SK-N-SH (cell line): ENCODE data around the gene FALEC. TPM values are rescaled to one million over a fixed set of nuclear protein-coding genes. Genes with fewer than 3 reads are reported as not detected.

Experiments
- CTCF ChIA-PET: fragments of 300-600, 350-600 bp; formaldehyde crosslinking; extraction: SDS; loops from one replicate; lab custom pipeline; 2021; lab: Yijun Ruan, JAX
- POLR2A ChIA-PET: fragments of 350-600 bp; sonication (Branson Sonifier 250); formaldehyde crosslinking; extraction: SDS; loops from one replicate; lab custom pipeline; 2020; ENCODE audit warnings: antibody characterized with exemption, inconsistent platforms; lab: Yijun Ruan, JAX
- DNase-seq: peaks from one replicate; pipeline ENCODE4 v3.0.0; 2012
- H2AFZ ChIP-seq: fragments of 200-600 bp; sonication (generic); 2 replicates; pipeline ENCODE4 v1.8.1; 2016; ENCODE audit warnings: antibody characterized with exemption, mild to moderate bottlenecking, low read depth
- H3F3A ChIP-seq: fragments of 200-600 bp; sonication (generic); replicated peaks from 2 replicates; pipeline ENCODE3; 2016; ENCODE audit warnings: antibody characterized with exemption, mild to moderate bottlenecking; ENCODE audit not compliant: insufficient read depth
- H3K27ac ChIP-seq, 2 experiments: fragments of 200-500 bp in 1 of 2; fragments of 200-600 bp in 1 of 2; sonication (Bioruptor generic) in 1 of 2; sonication (generic), shearing (Covaris generic) in 1 of 2; 2 replicates each; pipeline versions ENCODE4 v1.5.1 to v1.6.1; 2014 to 2016; ENCODE audit warnings: low read depth in 2 of 2, inconsistent platforms in 1 of 2, low read length in 1 of 2, mild to moderate bottlenecking in 1 of 2, mixed read lengths in 1 of 2
- H3K27me3 ChIP-seq: fragments of 200-600 bp; sonication (generic), shearing (Covaris generic); 2 replicates; pipeline ENCODE4 v1.6.1; 2016; ENCODE audit warnings: mixed run types; ENCODE audit not compliant: insufficient read depth
- H3K36me3 ChIP-seq, 2 experiments: fragments of 200-500 bp in 1 of 2; fragments of 200-600 bp in 1 of 2; sonication (Bioruptor generic) in 1 of 2; sonication (generic) in 1 of 2; replicated peaks in 1 of 2; 2 replicates each; pipeline versions ENCODE3 to v1.5.1; 2014 to 2016; ENCODE audit warnings: low read length in 1 of 2, mild to moderate bottlenecking in 1 of 2; ENCODE audit not compliant: insufficient read depth in 2 of 2, control insufficient read depth in 1 of 2
- H3K4me1 ChIP-seq, 2 experiments: fragments of 200-500 bp in 1 of 2; fragments of 200-600 bp in 1 of 2; sonication (Bioruptor generic) in 1 of 2; sonication (generic), shearing (Covaris generic) in 1 of 2; 2 replicates each; pipeline versions ENCODE4 v1.5.1 to v1.6.1; 2014 to 2016; ENCODE audit warnings: low read depth in 1 of 2, low read length in 1 of 2, mixed run types in 1 of 2; ENCODE audit not compliant: insufficient read depth in 2 of 2, control insufficient read depth in 1 of 2
- H3K4me2 ChIP-seq: fragments of 200-600 bp; sonication (generic), shearing (Covaris generic); 2 replicates; pipeline ENCODE4 v1.6.1; 2017; ENCODE audit warnings: mixed run types
- H3K4me3 ChIP-seq, 2 experiments: fragments of 200-500 bp in 1 of 2; fragments of 200-600 bp in 1 of 2; sonication (Bioruptor generic) in 1 of 2; sonication (generic), shearing (Covaris generic) in 1 of 2; 2 replicates each; pipeline versions ENCODE4 v1.5.1 to v1.8.1; 2014 to 2016; ENCODE audit warnings: low read depth in 2 of 2, inconsistent platforms in 1 of 2, low read length in 1 of 2, mild to moderate bottlenecking in 1 of 2, mixed read lengths in 1 of 2, moderate library complexity in 1 of 2
- H3K79me2 ChIP-seq: fragments of 200-600 bp; sonication (generic); 2 replicates; pipeline ENCODE4 v1.8.1; 2017; ENCODE audit warnings: mild to moderate bottlenecking; ENCODE audit not compliant: insufficient read depth
- H3K9ac ChIP-seq: fragments of 200-600 bp; sonication (generic); 2 replicates; pipeline ENCODE4 v1.6.1; 2017; ENCODE audit warnings: mixed run types
- H3K9me2 ChIP-seq: fragments of 200-600 bp; sonication (generic); 2 replicates; pipeline ENCODE4 v1.6.1; 2017; ENCODE audit warnings: mixed run types
- H3K9me3 ChIP-seq: fragments of 200-600 bp; sonication (generic); 2 replicates; pipeline ENCODE4 v1.6.1; 2017; ENCODE audit warnings: mixed run types, mild to moderate bottlenecking, moderate library complexity
- H4K20me1 ChIP-seq: fragments of 200-600 bp; sonication (generic); 2 replicates; pipeline ENCODE4 v1.6.1; 2017; ENCODE audit warnings: mild to moderate bottlenecking, mixed run types; ENCODE audit not compliant: insufficient read depth
- CHD2 ChIP-seq: fragments of 150-350 bp; IDR thresholded peaks from 2 replicates; pipeline ENCODE4 v1.6.1; 2018; ENCODE audit warnings: low read length; ENCODE audit not compliant: partially characterized antibody
- ELF1 ChIP-seq: IDR thresholded peaks from 2 replicates; pipeline ENCODE4 v1.4.0; 2012
- EP300 ChIP-seq, 2 experiments: IDR thresholded peaks; 2 replicates each; pipeline versions ENCODE4 v1.4.0 to v1.6.1; 2012; ENCODE audit warnings: borderline replicate concordance in 1 of 2, low read depth in 1 of 2, low read length in 1 of 2
- EZH2phosphoT487 ChIP-seq: fragments of 200-600 bp; sonication (generic); IDR thresholded peaks from 2 replicates; pipeline ENCODE4 v1.6.1; 2017; ENCODE audit warnings: low read depth, mixed run types, mild to moderate bottlenecking, antibody characterized with exemption, moderate library complexity, borderline replicate concordance
- FOSL2 ChIP-seq: IDR thresholded peaks from 2 replicates; pipeline ENCODE4 v1.4.0; 2012; ENCODE audit warnings: low read depth, mild to moderate bottlenecking, moderate library complexity, borderline replicate concordance
- FOXJ3 ChIP-seq: sonication (generic); formaldehyde crosslinking; IDR thresholded peaks from 2 replicates; pipeline ENCODE4 v1.5.1; 2020; ENCODE audit warnings: mild to moderate bottlenecking, missing genetic modification reagents
- FOXM1 ChIP-seq: IDR thresholded peaks from 2 replicates; pipeline ENCODE4 v1.4.0; 2012; ENCODE audit warnings: low read depth, mild to moderate bottlenecking
- GABPA ChIP-seq: IDR thresholded peaks from 2 replicates; pipeline ENCODE4 v1.4.0; 2012; ENCODE audit warnings: low read depth, mild to moderate bottlenecking
- GATA2 ChIP-seq: sonication (generic); formaldehyde crosslinking; IDR thresholded peaks from 2 replicates; pipeline ENCODE4 v1.5.0; 2020; ENCODE audit warnings: mild to moderate bottlenecking, missing genetic modification reagents
- JUND ChIP-seq: IDR thresholded peaks from 2 replicates; pipeline ENCODE4 v1.4.0; 2012
- MEF2A ChIP-seq: IDR thresholded peaks from 2 replicates; pipeline ENCODE4 v1.4.0; 2012; ENCODE audit warnings: low read depth, borderline replicate concordance
- NFIC ChIP-seq: IDR thresholded peaks from 2 replicates; pipeline ENCODE4 v1.4.0; 2012; ENCODE audit warnings: borderline replicate concordance
- NRF1 ChIP-seq: IDR thresholded peaks from 2 replicates; pipeline ENCODE4 v1.6.1; 2012; ENCODE audit warnings: low read depth, mild to moderate bottlenecking, low read length
- POLR2AphosphoS5 ChIP-seq: IDR thresholded peaks from 2 replicates; pipeline ENCODE4 v1.6.1; 2012; ENCODE audit warnings: low read depth, low read length
- RAD21 ChIP-seq: IDR thresholded peaks from 2 replicates; pipeline ENCODE4 v1.6.1; 2012; ENCODE audit warnings: mild to moderate bottlenecking, low read length
- RCOR1 ChIP-seq: fragments of 150-350 bp; IDR thresholded peaks from 2 replicates; pipeline ENCODE4 v1.6.1; 2017; ENCODE audit warnings: antibody characterized with exemption, low read length
- RFX5 ChIP-seq: IDR thresholded peaks from 2 replicates; pipeline ENCODE4 v1.6.1; 2012; ENCODE audit warnings: mild to moderate bottlenecking, improper control_type of control experiment, low read length
- RXRA ChIP-seq: IDR thresholded peaks from 2 replicates; pipeline ENCODE4 v1.4.0; 2012; ENCODE audit warnings: low read depth, mild to moderate bottlenecking, borderline replicate concordance
- SIN3A ChIP-seq: IDR thresholded peaks from 2 replicates; pipeline ENCODE4 v1.6.1; 2012; ENCODE audit warnings: low read depth, mild to moderate bottlenecking, low read length, moderate library complexity, borderline replicate concordance
- SMC3 ChIP-seq: IDR thresholded peaks from 2 replicates; pipeline ENCODE4 v1.6.1; 2012; ENCODE audit warnings: low read depth, low read length, improper control_type of control experiment
- TAF1 ChIP-seq: IDR thresholded peaks from 2 replicates; pipeline ENCODE4 v1.6.1; 2012; ENCODE audit warnings: low read depth, mild to moderate bottlenecking, low read length, moderate library complexity, borderline replicate concordance
- TCF12 ChIP-seq: IDR thresholded peaks from 2 replicates; pipeline ENCODE4 v1.4.0; 2012
- TEAD4 ChIP-seq: IDR thresholded peaks from 2 replicates; pipeline ENCODE4 v1.4.0; 2012; ENCODE audit warnings: mild to moderate bottlenecking, borderline replicate concordance; ENCODE audit not compliant: insufficient read depth
- YY1 ChIP-seq: IDR thresholded peaks from 2 replicates; pipeline ENCODE4 v1.4.0; 2012; ENCODE audit warnings: low read depth, mild to moderate bottlenecking
- WGBS: methylation state at CpG from one replicate; pipeline ENCODE4 v1.1.6; 2017; ENCODE audit warnings: low lambda C conversion rate; 5-methylcytosine and 5-hydroxymethylcytosine counted together
- polyA plus RNA-seq, 3 experiments: library from polyadenylated mRNA; depleted of rRNA; stranded (reverse); fragments of >200 nt; gene quantifications; 2 replicates each; pipeline ENCODE4 v1.2.3, GENCODE V29; 2012
- TF ChIP-seq, protein P1 (sequence below): IDR thresholded peaks from 2 replicates; pipeline ENCODE4 v1.4.0; 2012; ENCODE audit warnings: low read depth
- TF ChIP-seq, protein P2 (sequence below): IDR thresholded peaks from 2 replicates; pipeline ENCODE4 v1.4.0; 2012; ENCODE audit warnings: low read depth, borderline replicate concordance
- TF ChIP-seq, protein P3 (sequence below): fragments of 200-600 bp; sonication (generic); IDR thresholded peaks from 2 replicates; pipeline ENCODE4 v1.6.1; 2017; ENCODE audit warnings: antibody characterized with exemption, mild to moderate bottlenecking, moderate library complexity
- TF ChIP-seq, protein P4 (sequence below): IDR thresholded peaks from 2 replicates; pipeline ENCODE4; 2012
- TF ChIP-seq, protein P5 (sequence below): IDR thresholded peaks from 2 replicates; pipeline ENCODE4 v1.4.0; 2012; ENCODE audit warnings: low read depth, borderline replicate concordance

Gene FALEC
- polyA plus RNA-seq, 1 of the 3 experiments (the other 2 are of a cell fraction): 0.72 TPM

DNA sequence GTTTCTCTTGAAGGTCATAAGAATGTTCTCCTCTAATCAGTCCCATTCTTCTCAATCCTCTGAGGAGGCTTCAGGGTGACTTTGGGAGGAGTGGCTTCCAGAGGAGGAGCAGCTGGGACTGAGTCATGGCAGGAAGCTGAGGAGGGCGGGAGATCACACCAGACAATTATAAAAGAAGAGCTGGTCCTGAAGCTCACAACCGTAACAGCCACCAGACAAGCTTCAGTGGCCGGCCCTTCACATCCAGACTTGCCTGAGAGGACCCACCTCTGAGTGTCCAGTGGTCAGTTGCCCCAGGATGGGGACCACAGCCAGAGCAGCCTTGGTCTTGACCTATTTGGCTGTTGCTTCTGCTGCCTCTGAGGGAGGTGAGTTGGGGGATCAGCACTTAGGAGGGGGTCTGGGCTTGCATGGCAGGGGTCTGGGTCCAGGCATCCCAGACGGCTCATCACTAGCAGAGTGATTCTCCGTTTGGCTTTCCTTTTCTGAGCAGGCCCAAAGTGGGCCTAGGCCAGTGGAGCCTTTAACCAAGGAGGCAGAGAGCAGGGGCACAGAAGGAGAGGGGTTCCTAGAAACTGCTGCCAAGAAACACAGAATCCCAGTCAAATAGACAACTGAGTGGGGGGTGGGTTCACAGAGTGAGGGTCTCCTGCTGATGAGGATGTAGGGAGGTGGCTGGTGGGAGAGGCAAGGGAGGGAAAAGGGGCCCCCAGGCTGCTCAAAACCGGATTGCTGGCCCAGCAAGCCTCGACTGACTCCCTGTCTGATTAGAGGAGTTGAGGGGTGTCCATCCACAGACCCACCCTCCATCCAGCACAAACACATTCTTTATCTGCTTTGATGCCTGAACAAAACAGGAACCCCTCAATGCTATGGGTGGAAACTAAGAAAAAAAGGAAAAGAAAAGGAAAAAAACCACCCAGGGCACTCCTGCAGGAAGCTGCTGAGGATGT is 7.4 kb upstream of the FALEC start, which contains the start of gene ECM1:
Gene ECM1 (plus strand): TSS at position 198 of the 953 bp plus-strand sequence. CDS start 101 bp downstream, at position 299.
- Histone ChIP-seq H3K4me1 (peaks cover 6 to 13% of the 10 kb centered on the region in 2 experiments; a peak in 2 of 4 replicates), H3K9me2 (no peaks in the 10 kb centered on the region), H3F3A (peaks cover 5% of the 10 kb centered on the region), H3K9me3 (no peaks in the 10 kb centered on the region), H3K4me3 (peak within 1 kb of the TSS; percentile 7 to 55; a peak in 3 of 4 replicates), H4K20me1 (no peaks in the 10 kb centered on the region), H2AFZ (peak within 1 kb of the TSS; percentile 44), H3K27ac (peak within 1 kb of the TSS; percentile 63 to 75), H3K9ac (peak within 1 kb of the TSS; percentile 73), H3K4me2 (peak within 1 kb of the TSS; percentile 90), H3K79me2 (peaks cover 13% of the 10 kb centered on the region), H3K36me3 (peaks cover 0 to 16% of the 10 kb centered on the region in 2 experiments), H3K27me3 (no peaks in the 10 kb centered on the region)
- no peak for TF ChIP-seq GABPA
- TF ChIP-seq TCF12: peak; percentile 37; the same call in 1 of the 2 replicates
- TF ChIP-seq, protein P1, sequence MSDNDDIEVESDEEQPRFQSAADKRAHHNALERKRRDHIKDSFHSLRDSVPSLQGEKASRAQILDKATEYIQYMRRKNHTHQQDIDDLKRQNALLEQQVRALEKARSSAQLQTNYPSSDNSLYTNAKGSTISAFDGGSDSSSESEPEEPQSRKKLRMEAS: no peak; the same call in 1 of the 2 replicates
- TF ChIP-seq, protein P2, sequence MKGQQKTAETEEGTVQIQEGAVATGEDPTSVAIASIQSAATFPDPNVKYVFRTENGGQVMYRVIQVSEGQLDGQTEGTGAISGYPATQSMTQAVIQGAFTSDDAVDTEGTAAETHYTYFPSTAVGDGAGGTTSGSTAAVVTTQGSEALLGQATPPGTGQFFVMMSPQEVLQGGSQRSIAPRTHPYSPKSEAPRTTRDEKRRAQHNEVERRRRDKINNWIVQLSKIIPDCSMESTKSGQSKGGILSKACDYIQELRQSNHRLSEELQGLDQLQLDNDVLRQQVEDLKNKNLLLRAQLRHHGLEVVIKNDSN: no peak
- no peak for TF ChIP-seq TEAD4
- TF ChIP-seq GATA2: no peak
- TF ChIP-seq JUND: peak; percentile 64; the same call in 1 of the 2 replicates
- no peak for TF ChIP-seq YY1
- TF ChIP-seq, protein P3, sequence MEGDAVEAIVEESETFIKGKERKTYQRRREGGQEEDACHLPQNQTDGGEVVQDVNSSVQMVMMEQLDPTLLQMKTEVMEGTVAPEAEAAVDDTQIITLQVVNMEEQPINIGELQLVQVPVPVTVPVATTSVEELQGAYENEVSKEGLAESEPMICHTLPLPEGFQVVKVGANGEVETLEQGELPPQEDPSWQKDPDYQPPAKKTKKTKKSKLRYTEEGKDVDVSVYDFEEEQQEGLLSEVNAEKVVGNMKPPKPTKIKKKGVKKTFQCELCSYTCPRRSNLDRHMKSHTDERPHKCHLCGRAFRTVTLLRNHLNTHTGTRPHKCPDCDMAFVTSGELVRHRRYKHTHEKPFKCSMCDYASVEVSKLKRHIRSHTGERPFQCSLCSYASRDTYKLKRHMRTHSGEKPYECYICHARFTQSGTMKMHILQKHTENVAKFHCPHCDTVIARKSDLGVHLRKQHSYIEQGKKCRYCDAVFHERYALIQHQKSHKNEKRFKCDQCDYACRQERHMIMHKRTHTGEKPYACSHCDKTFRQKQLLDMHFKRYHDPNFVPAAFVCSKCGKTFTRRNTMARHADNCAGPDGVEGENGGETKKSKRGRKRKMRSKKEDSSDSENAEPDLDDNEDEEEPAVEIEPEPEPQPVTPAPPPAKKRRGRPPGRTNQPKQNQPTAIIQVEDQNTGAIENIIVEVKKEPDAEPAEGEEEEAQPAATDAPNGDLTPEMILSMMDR: no peak
- TF ChIP-seq CHD2: no peak
- no peak for TF ChIP-seq FOXM1
- no peak for TF ChIP-seq SMC3
- no peak for TF ChIP-seq EP300 (IDR thresholded peaks at IDR 0.05; ENCODE audit: borderline replicate concordance in 1 of 2, low read depth in 1 of 2, low read length in 1 of 2)
- TF ChIP-seq SIN3A: 0 out of 2 replicates have a peak, but pooled peaks have one; percentile 29
- no peak for TF ChIP-seq ELF1
- TF ChIP-seq FOXJ3 (CRISPR knock-in tag): no peak
- no peak for TF ChIP-seq MEF2A
- TF ChIP-seq NFIC: no peak
- TF ChIP-seq, protein P4, sequence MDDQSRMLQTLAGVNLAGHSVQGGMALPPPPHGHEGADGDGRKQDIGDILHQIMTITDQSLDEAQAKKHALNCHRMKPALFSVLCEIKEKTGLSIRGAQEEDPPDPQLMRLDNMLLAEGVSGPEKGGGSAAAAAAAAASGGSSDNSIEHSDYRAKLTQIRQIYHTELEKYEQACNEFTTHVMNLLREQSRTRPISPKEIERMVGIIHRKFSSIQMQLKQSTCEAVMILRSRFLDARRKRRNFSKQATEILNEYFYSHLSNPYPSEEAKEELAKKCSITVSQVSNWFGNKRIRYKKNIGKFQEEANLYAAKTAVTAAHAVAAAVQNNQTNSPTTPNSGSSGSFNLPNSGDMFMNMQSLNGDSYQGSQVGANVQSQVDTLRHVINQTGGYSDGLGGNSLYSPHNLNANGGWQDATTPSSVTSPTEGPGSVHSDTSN: no peak; the same call in 1 of the 2 replicates
- peak; percentile 40; the same call in 1 of the 2 replicates for TF ChIP-seq TAF1
- no peak for TF ChIP-seq RXRA
- TF ChIP-seq RAD21: no peak
- TF ChIP-seq RFX5: no peak
- peak; percentile 69; the same call in 1 of the 2 replicates for TF ChIP-seq FOSL2
- TF ChIP-seq RCOR1: no peak
- no peak for TF ChIP-seq EZH2phosphoT487
- no peak for TF ChIP-seq POLR2AphosphoS5
- no peak for TF ChIP-seq NRF1
- TF ChIP-seq, protein P5, sequence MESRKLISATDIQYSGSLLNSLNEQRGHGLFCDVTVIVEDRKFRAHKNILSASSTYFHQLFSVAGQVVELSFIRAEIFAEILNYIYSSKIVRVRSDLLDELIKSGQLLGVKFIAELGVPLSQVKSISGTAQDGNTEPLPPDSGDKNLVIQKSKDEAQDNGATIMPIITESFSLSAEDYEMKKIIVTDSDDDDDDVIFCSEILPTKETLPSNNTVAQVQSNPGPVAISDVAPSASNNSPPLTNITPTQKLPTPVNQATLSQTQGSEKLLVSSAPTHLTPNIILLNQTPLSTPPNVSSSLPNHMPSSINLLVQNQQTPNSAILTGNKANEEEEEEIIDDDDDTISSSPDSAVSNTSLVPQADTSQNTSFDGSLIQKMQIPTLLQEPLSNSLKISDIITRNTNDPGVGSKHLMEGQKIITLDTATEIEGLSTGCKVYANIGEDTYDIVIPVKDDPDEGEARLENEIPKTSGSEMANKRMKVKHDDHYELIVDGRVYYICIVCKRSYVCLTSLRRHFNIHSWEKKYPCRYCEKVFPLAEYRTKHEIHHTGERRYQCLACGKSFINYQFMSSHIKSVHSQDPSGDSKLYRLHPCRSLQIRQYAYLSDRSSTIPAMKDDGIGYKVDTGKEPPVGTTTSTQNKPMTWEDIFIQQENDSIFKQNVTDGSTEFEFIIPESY: no peak
- 36% methylated on average over 7 of the region's 7 CpGs for WGBS
- CTCF ChIA-PET: interaction anchor here (1.0 to 6.0 kb wide), 2 partner anchors 24 to 53 kb away, joined by 3 to 29 read pairs; no protein-coding TSS in a partner anchor
- POLR2A ChIA-PET: no interaction called here
- DNase-seq: no peak
